HG02588 (cell line): ENCODE data around the gene STPG1.

Experiments used
- ATAC-seq: cut with Tn5 transposase; IDR thresholded peaks from one replicate; pipeline ENCODE4 v1.9.1; 2021; ENCODE audit warnings: mild to moderate bottlenecking, moderate library complexity; ENCODE audit not compliant: unreplicated experiment

STPG1 gene

DNA sequence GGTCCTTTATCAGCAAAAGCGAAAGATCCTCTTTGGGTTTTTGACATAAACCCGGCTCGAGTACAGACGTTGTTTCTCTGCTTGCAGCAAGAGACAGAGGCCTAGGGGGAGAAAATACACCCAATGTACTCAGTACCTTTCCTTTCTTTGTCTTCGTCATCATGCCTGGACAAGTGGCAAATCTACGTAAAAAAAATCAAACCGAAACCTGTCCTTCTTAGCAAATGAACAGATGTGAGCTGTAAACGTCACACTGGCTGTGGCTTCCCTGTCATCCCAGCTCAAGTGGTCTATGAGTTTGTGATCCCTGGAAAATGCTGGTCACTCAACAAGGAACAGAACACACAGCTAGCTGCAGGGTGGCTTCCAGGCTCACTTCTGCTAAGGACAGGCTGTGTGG lies 39.9 kb downstream of the STPG1 start:
- no peak for ATAC-seq

GRCh38 chr1:24373044-24373443 lies 40.5 kb downstream of the STPG1 start:
- no peak for ATAC-seq

- no peak for ATAC-seq
Observed at GRCh38 chr1:24369801-24370200, 43.8 kb downstream of the STPG1 start.

DNA sequence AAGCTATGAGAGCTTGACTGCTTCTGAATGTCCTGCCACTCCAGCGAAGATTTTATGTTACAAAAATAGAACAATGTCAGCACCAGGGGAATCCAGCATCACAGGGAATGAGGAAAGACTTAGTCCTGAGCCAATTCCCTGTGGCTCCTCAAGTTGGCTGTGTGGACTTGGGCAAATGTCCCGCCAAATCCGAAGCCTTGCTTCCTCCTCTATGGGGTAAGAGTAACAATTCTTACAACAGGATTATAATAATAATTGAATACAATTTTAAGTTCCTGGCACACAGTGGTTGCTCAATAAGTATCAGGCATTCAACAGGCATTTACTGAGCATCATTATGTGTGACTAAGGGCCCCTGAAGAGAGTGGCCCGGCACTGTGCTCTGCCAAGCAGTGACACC lies 44.4 kb downstream of the STPG1 start:
- ATAC-seq = no peak

DNA sequence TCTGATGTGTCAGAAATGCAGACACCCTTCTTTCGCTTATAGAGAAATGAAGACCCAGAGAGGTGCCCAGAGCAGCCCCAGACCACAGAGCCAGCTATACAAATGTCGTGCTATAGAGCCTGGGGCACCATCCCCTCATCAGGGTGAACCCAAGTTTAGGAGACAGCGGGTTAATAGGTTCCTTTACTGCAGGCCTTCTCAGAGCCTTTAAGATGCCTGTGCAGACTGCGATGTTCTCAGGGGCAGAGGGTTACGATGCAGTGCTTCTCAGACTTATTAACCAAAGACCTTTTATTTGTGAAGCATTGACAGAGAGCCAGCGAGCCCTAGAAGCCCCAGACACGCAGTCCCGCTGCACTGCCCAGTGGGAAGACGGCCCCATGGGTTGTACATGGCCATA lies 46.9 kb downstream of the STPG1 start:
- ATAC-seq = no peak

DNA sequence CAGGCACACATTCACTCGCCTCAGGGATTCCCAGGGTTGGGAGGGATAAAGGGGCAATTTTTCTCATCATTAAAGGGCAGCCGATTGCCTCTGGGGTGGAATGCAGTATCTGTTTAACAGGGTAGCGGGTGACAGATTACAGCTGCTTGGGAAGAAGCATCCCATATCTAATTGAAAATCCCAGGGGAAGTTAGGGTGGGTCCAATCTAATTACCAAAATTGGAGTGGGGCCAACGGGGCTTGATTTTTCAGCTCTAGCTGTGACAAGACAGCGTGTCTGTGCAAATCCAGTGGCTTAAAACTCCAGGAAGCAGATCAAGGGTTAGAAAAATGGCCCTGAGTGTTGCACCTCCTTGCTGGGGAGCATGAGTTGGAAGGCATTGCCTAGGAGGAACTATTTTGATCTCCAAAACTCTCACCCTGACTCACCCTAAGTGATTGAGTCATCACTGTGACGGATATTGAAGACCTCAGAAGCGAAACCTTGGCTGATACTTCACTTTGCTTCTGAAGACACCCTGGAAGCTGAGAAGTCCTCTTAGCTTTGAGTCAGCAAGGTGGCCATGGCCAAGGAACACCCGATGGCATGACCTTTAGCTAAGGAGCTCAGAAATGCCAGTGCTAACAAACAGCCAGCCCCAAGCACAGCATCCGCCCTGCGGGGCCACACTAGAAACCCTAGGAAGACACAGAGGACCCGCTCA lies 48.5 kb downstream of the STPG1 start:
- no peak for ATAC-seq

DNA sequence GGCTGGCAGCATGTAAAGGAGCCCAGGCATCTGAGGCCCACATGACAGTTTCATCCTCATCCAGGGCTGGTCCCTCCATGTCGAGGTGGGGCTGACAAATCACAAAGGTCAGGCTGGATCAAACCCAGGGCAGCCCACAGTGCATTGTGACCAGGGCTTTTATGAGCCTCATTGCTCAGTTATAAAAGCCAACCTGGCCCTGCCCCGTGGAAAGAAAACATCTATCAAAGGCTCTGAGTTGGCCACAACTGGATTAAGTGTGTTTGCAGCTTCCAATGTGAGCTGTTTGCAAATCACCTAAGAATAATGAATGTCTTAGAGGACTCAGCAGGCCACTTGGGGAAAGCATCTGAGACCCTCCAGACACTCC lies 49.0 kb downstream of the STPG1 start:
- no peak for ATAC-seq

- ATAC-seq = no peak
Observed at GRCh38 chr1:24363994-24364393, 49.6 kb downstream of the STPG1 start.

- ATAC-seq = no peak
Observed at GRCh38 chr1:24362982-24363614, 50.5 kb downstream of the STPG1 start.

GRCh38 chr1:24362396-24362795 lies 51.2 kb downstream of the STPG1 start:
- no peak for ATAC-seq

- ATAC-seq = no peak
Observed at GRCh38 chr1:24361811-24362210, 51.8 kb downstream of the STPG1 start.

DNA sequence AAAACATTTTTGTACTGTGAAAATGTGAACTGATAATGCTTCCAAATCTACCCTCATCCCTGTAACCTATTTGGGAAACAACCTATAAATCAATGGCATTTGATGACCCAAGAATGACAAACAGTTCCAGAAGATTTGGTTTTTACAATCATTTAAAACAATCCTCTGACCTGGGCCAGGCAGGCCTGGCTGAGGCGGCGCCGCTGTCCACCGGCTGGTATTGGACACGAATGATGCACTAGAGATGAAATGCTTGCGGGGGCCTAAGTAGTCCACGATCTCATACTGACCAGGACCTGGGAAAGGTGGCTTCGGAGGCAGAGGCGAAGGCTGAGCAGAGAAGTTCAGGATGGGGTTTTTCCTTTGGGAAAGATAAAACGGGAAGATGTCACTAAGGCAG lies 52.9 kb downstream of the STPG1 start:
- ATAC-seq = no peak

- ATAC-seq = no peak
Observed at GRCh38 chr1:24357038-24357437, 56.5 kb downstream of the STPG1 start.

DNA sequence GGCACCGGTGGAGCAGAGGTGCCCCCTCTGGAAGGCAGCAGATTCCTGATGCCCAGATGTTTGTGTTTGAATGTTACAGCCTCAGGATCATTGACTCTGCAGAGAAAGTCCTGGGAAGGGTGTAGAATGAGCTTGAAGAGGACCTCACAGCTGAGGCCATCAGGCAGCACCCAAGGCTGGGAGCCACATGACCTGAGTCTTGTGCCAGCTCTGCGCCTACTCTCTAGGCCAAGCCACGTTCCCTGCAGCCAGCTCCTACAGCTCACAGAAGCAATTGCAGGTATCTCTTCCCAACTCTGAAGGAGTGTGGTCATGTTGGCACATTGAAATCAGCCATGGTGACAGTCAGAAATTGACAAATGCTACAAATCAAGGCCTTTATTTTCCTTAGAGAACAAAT lies 58.1 kb downstream of the STPG1 start:
- ATAC-seq = no peak

DNA sequence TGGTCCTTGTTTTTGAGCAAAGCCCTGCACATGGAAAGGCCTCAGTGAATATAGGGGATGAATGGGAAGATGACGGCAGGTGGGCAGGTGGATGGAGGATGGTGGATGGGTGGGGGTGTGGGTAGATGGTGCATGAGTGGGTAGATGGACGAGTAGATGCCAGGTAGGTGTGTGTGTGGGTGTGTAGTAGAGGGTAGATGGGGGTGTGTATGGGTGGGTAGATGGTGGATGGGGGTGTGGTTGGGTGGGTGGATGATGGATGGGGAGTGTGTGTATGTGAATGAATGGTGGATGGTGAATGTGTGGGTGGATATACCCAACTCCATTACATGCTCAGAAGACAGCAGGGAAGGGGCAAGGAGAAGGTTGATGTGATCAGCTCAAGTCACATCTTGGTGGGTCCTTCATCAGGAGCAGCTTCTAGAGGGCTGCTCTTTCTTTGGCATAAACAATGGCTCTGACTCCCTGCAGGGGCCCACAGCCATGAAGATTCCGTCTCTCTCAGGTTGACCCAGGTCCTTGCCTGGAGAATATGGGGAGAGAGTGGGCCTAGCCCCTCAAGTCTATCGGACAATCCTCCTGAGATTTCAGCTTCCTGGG lies 60.2 kb downstream of the STPG1 start:
- no peak for ATAC-seq

DNA sequence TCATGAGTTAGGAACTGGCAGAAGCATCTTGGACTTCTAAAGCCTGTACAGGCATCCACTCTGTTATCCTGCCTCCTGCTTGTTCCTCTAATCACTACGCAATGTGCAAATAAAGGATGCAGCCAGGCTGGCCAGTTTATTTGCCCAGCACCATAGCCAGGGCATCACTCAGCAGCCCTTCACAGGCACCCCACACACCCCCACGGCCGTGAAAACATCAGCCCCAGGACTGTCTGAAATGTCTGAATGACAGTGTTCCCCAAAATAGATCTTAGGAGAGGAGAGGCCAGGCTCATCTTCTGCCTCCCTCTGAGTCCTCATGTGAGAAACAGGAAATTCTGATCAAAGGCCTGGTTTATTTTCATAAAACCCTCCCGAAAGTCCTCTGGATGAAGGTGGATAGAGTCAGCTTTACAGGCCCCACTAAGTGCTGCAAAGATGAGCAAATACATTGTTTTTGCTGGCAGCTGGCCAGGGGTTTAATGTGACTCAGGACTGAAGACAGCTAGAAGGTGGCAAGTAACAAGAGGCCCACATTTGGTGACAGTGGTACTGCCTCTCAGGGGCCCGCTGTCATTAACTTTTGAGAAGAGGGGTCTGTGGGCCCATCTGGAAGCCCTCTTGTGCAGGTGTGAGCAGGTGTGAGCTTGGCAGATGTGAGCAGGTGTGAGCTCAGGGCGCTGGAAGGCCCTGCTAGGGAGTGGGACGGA lies 61.5 kb downstream of the STPG1 start:
- ATAC-seq = no peak

DNA sequence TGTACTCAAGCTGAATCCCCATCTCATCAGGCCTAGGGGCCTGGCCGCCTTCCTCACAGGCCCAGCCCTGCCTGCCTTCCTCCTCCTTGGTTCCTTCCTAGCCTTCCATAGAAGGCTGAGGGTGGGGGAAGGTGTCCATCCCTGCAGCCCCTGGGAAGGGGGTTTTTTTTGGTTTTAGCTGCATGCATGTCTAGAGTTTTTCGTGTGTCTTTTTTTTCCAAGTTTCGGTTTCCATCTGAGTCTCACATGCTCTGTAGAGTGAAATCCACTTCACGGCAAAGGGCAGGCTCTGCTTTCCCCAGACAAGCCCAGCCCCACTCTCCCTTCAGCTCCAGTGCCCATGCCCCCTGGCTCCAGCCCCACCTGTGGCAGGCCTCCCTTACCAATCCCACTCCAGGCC lies 62.3 kb downstream of the STPG1 start:
- no peak for ATAC-seq

DNA sequence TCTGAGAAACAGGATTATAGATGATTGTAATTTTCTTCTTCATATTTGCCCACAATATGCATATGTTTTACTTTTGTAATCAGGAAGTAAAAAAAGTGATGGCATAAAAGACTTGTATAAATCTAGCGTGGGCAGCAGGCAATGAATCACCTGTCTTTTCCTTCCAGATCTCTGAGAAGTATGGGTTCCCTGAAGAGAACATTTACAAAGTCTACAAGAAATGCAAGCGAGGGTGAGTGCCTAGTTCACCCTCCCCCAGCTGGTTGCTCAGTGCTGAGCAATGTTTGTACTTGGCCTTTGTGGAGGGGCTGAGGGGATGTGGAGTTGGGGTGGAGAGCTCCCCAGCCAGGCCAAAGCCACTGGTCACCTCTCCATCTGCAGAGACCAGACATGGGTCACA lies 63.7 kb downstream of the STPG1 start:
- no peak for ATAC-seq

DNA sequence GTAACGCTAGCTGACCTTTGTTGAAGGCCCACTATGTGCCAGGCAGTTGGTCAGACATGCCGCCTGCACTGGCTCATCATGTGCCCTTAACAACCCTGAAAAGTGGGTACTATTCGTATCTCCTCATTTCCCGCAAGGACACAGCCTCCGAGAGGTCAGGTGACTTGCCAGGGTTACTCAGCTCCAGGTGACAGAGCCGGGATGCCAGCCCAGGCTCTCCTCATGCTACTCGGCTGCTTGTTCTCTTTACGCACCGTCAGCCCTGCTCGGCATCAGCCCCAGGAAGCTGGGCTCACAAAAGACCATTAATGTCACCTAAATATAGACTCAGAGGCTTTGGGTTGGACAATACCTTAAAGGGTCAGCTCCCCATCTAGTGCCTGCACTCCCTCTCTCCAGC lies 65.4 kb downstream of the STPG1 start:
- ATAC-seq = no peak

DNA sequence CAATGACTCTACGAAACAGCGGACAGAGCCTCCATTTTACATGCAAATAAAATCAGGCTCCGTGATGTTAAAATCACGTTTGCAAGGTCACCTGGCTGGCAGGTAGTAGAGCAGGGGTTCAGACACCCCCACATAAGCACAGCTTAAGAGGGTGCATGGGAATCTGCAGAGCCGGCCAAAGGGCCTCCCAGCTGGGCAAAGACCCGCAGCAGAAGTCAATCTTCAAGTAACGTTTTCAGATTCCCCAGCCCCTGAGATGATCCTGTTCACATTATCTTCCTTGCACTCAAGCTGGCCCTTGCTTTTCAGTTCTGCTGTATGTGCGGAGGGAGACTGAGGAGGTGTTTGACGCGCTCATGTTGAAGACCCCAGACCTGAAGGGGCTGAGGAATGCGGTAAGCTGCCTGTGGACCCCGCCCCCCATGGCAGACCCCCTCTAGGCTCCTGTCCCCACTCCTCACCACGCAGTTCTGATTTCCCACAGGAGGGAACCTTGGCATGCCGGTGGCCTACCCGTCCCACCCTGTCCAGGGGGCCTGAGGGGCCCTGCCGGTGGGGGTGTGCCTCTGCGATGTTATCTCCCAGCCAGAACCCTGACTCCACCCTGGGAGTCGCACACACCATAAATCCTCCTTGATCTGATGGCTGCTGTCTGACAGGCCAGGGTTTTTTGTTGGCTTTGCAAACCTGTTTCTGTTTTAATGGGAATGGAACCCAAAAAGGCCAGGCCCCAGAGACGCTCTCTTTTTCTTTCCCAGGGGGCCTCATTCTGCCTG lies 66.2 kb downstream of the STPG1 start:
- ATAC-seq = no peak

GRCh38 chr1:24345334-24345733 lies 68.2 kb downstream of the STPG1 start:
- no peak for ATAC-seq
